GM12873 (cell line): ENCODE data around the gene THAP6.

Source experiments
- TF ChIP-seq, protein P1 (sequence below): IDR thresholded peaks from 2 replicates; pipeline ENCODE4 v1.5.1; 2012; ENCODE audit warnings: low read depth, mild to moderate bottlenecking, moderate library complexity, low read length, control low read depth; ENCODE audit not compliant: insufficient read depth; ENCODE audit errors: missing control alignments

THAP6 gene, protein sequence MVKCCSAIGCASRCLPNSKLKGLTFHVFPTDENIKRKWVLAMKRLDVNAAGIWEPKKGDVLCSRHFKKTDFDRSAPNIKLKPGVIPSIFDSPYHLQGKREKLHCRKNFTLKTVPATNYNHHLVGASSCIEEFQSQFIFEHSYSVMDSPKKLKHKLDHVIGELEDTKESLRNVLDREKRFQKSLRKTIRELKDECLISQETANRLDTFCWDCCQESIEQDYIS

DNA sequence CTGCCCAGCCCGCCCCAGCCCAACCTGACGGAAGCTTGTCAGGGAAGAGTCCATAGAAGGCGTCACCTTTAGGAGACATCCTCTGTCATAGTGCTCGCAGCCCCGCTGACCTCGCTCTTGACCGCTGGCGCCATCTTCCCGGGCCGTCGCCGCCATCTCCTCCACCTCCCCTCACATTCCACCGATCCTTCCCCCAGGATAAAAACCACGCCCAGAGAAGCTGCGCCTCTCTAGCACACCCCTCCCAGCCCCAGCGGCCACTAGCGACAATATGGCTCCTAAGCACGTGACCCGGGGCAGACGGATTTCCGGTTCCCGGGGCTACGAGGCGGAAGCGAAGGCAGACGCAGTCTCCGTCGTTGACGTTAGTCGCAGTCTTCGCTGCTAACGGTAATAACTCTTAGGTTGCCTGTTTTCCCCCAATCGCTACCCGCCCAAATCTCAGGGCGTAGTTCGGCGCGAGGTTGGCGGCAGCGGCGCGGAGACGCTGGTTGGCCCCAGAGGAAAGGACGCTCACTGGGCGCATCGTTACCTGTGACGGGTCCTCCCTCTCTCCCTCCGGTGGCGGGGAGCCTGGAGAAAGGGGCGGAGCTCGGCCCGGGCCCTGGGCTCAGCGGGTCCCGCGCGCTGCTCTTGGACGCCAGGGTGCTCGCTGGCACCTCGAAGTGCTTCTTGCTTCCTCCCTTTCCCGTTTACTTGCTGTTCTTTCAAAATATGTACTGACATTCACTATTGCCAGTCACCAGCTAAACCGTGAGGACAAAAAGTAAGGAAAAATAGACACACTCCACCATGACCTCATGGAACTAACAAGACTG, at the start of gene THAP6, which contains the start of gene RCHY1:
Gene THAP6 (plus strand): TSS at position 343 of the 818 bp plus-strand sequence. CDS start 980 bp downstream, outside the sequence.
Gene RCHY1 (minus strand): TSS at position 273 of the 818 bp plus-strand sequence. CDS start 117 bp downstream, at position 156.
- TF ChIP-seq, protein P1, sequence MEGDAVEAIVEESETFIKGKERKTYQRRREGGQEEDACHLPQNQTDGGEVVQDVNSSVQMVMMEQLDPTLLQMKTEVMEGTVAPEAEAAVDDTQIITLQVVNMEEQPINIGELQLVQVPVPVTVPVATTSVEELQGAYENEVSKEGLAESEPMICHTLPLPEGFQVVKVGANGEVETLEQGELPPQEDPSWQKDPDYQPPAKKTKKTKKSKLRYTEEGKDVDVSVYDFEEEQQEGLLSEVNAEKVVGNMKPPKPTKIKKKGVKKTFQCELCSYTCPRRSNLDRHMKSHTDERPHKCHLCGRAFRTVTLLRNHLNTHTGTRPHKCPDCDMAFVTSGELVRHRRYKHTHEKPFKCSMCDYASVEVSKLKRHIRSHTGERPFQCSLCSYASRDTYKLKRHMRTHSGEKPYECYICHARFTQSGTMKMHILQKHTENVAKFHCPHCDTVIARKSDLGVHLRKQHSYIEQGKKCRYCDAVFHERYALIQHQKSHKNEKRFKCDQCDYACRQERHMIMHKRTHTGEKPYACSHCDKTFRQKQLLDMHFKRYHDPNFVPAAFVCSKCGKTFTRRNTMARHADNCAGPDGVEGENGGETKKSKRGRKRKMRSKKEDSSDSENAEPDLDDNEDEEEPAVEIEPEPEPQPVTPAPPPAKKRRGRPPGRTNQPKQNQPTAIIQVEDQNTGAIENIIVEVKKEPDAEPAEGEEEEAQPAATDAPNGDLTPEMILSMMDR: peak; percentile 6

GRCh38 chr4:75469896-75470295, 44.4 kb upstream of the THAP6 start:
- TF ChIP-seq, protein P1: no peak

- TF ChIP-seq, protein P1: no peak
Measured at GRCh38 chr4:75470738-75471137, 43.5 kb upstream of the THAP6 start.

DNA sequence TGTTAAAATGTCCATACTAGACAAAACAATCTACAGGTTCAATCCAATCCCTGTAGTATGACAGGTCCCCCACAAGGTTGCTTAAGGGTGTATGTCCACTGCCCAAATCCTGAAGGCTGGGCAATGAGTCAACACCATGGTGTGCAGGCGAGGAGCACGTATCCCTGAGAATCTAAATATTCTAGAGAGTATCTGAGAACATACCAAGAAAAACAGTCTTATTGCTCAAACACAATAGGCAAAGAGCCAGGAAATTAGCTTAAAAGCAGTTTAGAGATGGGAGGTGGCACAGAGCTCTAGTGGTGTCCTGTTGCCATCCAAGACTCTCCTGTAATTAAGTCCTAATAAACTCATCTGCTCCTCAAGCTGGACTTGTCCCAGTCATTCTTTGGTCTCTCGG, 37.1 kb upstream of the THAP6 start:
- TF ChIP-seq, protein P1: no peak

DNA sequence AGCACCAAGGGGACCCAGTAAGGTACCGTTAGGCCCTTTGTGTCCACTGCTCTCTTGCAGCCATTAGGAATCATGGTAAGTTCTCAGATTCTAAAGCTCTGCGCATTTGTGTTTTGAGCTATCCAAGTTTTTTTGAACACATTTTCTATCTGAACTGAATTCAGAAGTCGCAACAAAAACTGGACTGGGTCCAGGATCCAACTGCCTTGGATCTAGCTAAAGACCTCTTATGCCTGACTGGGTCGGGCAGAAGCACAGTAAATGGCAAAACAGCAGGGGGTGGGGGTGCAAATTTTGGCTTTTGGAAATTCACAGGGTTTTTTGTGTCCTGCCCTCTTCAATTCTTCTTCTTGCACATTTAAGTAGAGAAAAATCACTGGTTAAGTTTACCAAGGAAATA, 30.1 kb upstream of the THAP6 start:
- TF ChIP-seq, protein P1: no peak

DNA sequence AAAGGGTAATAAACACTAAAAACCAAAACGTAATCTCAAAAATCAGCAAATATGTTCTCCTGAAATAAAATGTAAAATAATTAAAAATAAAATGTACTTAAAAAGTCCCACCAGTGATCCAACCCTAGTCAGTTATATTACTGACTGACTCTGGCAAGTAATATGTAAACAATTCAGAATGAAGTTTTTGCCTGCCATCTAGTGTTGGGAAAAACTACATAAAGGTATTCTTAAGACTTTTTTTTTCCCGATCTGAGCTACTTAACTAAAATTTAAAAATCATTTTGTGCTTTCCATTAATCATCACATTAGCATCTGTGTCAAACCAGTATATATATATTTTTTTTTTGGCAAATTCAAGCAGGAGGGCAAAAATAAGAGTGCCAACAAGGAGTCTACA, 24.1 kb upstream of the THAP6 start:
- TF ChIP-seq, protein P1: no peak

GRCh38 chr4:75494563-75494962, 19.7 kb upstream of the THAP6 start:
- TF ChIP-seq, protein P1: no peak
